Measurements from ENCODE around the gene QSOX1. TPM values are rescaled to one million over a fixed set of nuclear protein-coding genes. Genes with fewer than 3 reads are reported as not detected.
"Not testable (repeated sequence)": the region's sequence is repeated elsewhere in the genome, so short reads cannot be mapped to it uniquely, and the experiment has no call there.

Gene QSOX1
- total and polyA plus RNA-seq, 2 of the 4 experiments (the other 2 are of a cell fraction) = 102 to 791 TPM

GRCh38 chr1:180202588-180202987 is 47.9 kb downstream of the QSOX1 start:
- not testable (repeated sequence) for DNase-seq
- no CpG with 5 or more reads among the region's 5 CpGs for WGBS, 2 experiments (ENCODE audit: extremely low coverage in 2 of 2, insufficient read length in 1 of 2)

More at GRCh38 chr1:180202588-180202987, 47.9 kb downstream of the QSOX1 start:
- POLR2A ChIA-PET (ENCODE audit: unreplicated experiment); H3K56ac ChIP-seq (ENCODE audit: extremely low read depth, insufficient read depth, low read length); H2AK9ac ChIP-seq (replicated peaks; ENCODE audit: low read depth, low read length, poor library complexity); H2AFZ ChIP-seq (replicated peaks; ENCODE audit: low read length, poor library complexity); H3K4me3 ChIP-seq (ENCODE audit: insufficient read depth, low read depth, low read length); H4K8ac ChIP-seq (ENCODE audit: low read depth in 2 of 2, low read length in 2 of 2); H3K27ac ChIP-seq (ENCODE audit: insufficient read depth, low read length); BruUV-seq (replicated peaks); H4K5ac ChIP-seq (ENCODE audit: low read depth, low read length); H2BK5ac ChIP-seq (ENCODE audit: low read depth, low read length, poor library complexity, severe bottlenecking); H3K79me1 ChIP-seq (ENCODE audit: low read depth in 1 of 2, low read length in 2 of 2); H3K9ac ChIP-seq (ENCODE audit: low read depth, low read length); H2AK5ac ChIP-seq (ENCODE audit: low read depth, low read length); dilution Hi-C loops (cut with HindIII; ENCODE audit: low sequenced_read_pairs, unreplicated experiment); H3K18ac ChIP-seq (ENCODE audit: low read depth, low read length); ATAC-seq (ENCODE audit: low read depth); in situ Hi-C loops (cut with MboI; ENCODE audit: low sequenced_read_pairs); H3K23ac ChIP-seq (ENCODE audit: low read depth, low read length); H2BK120ac ChIP-seq (ENCODE audit: low read depth, low read length); CTCF ChIA-PET; H2BK15ac ChIP-seq (ENCODE audit: low read depth, low read length); H3K4ac ChIP-seq (ENCODE audit: low read depth, low read length); H3K4me1 ChIP-seq (ENCODE audit: control insufficient read depth, insufficient read depth, low read length); H3K9me3 ChIP-seq (ENCODE audit: control insufficient read depth, insufficient read depth, low read length); H3K14ac ChIP-seq (replicated peaks; ENCODE audit: low read depth, low read length); H3K4me2 ChIP-seq (ENCODE audit: low read depth, low read length); H2BK20ac ChIP-seq (ENCODE audit: low read depth, low read length); H4K91ac ChIP-seq (ENCODE audit: insufficient read depth, low read depth, low read length); H3K27me3 ChIP-seq (ENCODE audit: control insufficient read depth, insufficient read depth, low read length): not testable (repeated sequence)
- peaks cover 44% of the 10 kb centered on the region for H3K36me3 ChIP-seq (ENCODE audit: control insufficient read depth, insufficient read depth, low read length)
- peaks cover 16% of the 10 kb centered on the region for H3K9me1 ChIP-seq (ENCODE audit: insufficient read depth, low read length)
- intact Hi-C loops (cut with micrococcal nuclease) = loop anchor here (5.0 kb wide), 1 partner anchor 280 kb away; no protein-coding TSS in a partner anchor
- peaks cover 45% of the 10 kb centered on the region for H4K20me1 ChIP-seq (ENCODE audit: insufficient read depth, low read length)
